NT2/D1 (cell line): ENCODE data around the gene MYMX.
"Not testable (repeated sequence)": the region's sequence is repeated elsewhere in the genome, so short reads cannot be mapped to it uniquely, and the experiment has no call there.

Experiments used
- DNase-seq: peaks from one replicate; pipeline ENCODE4 v3.0.0-alpha.2; 2011; ENCODE audit warnings: low read depth, low spot score
- H3K27me3 ChIP-seq: 2 replicates; pipeline ENCODE4 v1.6.0; 2011; ENCODE audit warnings: mild to moderate bottlenecking; ENCODE audit not compliant: insufficient read length, insufficient read depth
- H3K36me3 ChIP-seq: 2 replicates; pipeline ENCODE4 v1.6.1; 2011; ENCODE audit warnings: mild to moderate bottlenecking, low read length, mixed read lengths; ENCODE audit not compliant: insufficient read depth, insufficient read length
- H3K4me1 ChIP-seq: 2 replicates; pipeline ENCODE4 v1.5.1; 2011; ENCODE audit not compliant: insufficient read depth, insufficient read length
- H3K4me3 ChIP-seq: 2 replicates; pipeline ENCODE4 v1.5.1; 2011; ENCODE audit warnings: low read depth; ENCODE audit not compliant: insufficient read length
- H3K9ac ChIP-seq: 2 replicates; pipeline ENCODE4 v1.6.0; 2011; ENCODE audit warnings: low read depth; ENCODE audit not compliant: insufficient read length
- H3K9me3 ChIP-seq: 2 replicates; pipeline ENCODE4 v1.5.1; 2011; ENCODE audit warnings: mild to moderate bottlenecking, low read length; ENCODE audit not compliant: insufficient read depth
- SUZ12 ChIP-seq: IDR thresholded peaks from 2 replicates; pipeline ENCODE4 v1.6.1; 2011; ENCODE audit not compliant: insufficient read length, insufficient read depth; ENCODE audit errors: extremely low read depth
- YY1 ChIP-seq: IDR thresholded peaks from 2 replicates; pipeline ENCODE4 v1.6.1; 2011; ENCODE audit not compliant: insufficient read length, insufficient read depth
- ZNF274 ChIP-seq: IDR thresholded peaks from 2 replicates; pipeline ENCODE4 v1.6.1; 2011; ENCODE audit warnings: mild to moderate bottlenecking, low read depth, low read length

MYMX gene

GRCh38 chr6:44180886-44181285 is 35.8 kb upstream of the MYMX start:
- H3K9me3 ChIP-seq: no peaks in the 10 kb centered on the region
- no peak overlapping the region for H3K4me3 ChIP-seq
- H3K4me1 ChIP-seq: peaks cover 4% of the 10 kb centered on the region
- TF ChIP-seq SUZ12: no peak
- TF ChIP-seq ZNF274: no peak
- no peaks in the 10 kb centered on the region for H3K36me3 ChIP-seq
- no peak for DNase-seq
- H3K27me3 ChIP-seq: no peaks in the 10 kb centered on the region
- H3K9ac ChIP-seq: no peak overlapping the region

- not testable (repeated sequence) for H3K4me3 ChIP-seq, DNase-seq, H3K9me3 ChIP-seq, H3K36me3 ChIP-seq, H3K27me3 ChIP-seq, H3K9ac ChIP-seq, H3K4me1 ChIP-seq
Observed at GRCh38 chr6:44181784-44182183, 34.9 kb upstream of the MYMX start.

- no peak for DNase-seq
- Histone ChIP-seq H3K27me3 (no peaks in the 10 kb centered on the region), H3K4me1 (no peaks in the 10 kb centered on the region), H3K9ac (no peak overlapping the region), H3K9me3 (no peaks in the 10 kb centered on the region), H3K36me3 (no peaks in the 10 kb centered on the region), H3K4me3 (no peak overlapping the region)
- no peak for TF ChIP-seq SUZ12
- no peak for TF ChIP-seq ZNF274
- TF ChIP-seq YY1: no peak
Observed at GRCh38 chr6:44182911-44183390, 33.8 kb upstream of the MYMX start.

GRCh38 chr6:44183783-44184182 is 32.9 kb upstream of the MYMX start:
- no peak for DNase-seq
- Histone ChIP-seq H3K9ac (no peak overlapping the region), H3K27me3 (no peaks in the 10 kb centered on the region), H3K9me3 (no peaks in the 10 kb centered on the region), H3K4me1 (no peaks in the 10 kb centered on the region), H3K4me3 (no peak overlapping the region), H3K36me3 (no peaks in the 10 kb centered on the region)
- TF ChIP-seq YY1: no peak
- TF ChIP-seq SUZ12: no peak
- no peak for TF ChIP-seq ZNF274

GRCh38 chr6:44185356-44185755 is 31.4 kb upstream of the MYMX start:
- H3K4me3 ChIP-seq, H3K27me3 ChIP-seq, H3K4me1 ChIP-seq, DNase-seq, H3K36me3 ChIP-seq, H3K9me3 ChIP-seq, H3K9ac ChIP-seq: not testable (repeated sequence)

GRCh38 chr6:44185953-44186634 is 30.6 kb upstream of the MYMX start:
- Histone ChIP-seq H3K9ac (no peak overlapping the region), H3K4me3 (no peak overlapping the region), H3K36me3 (no peaks in the 10 kb centered on the region), H3K4me1 (no peaks in the 10 kb centered on the region), H3K9me3 (no peaks in the 10 kb centered on the region), H3K27me3 (no peaks in the 10 kb centered on the region)
- no peak for DNase-seq
- TF ChIP-seq SUZ12 (no peak), ZNF274 (no peak), YY1 (no peak)

- Histone ChIP-seq H3K36me3 (no peaks in the 10 kb centered on the region), H3K9me3 (no peaks in the 10 kb centered on the region), H3K9ac (no peak overlapping the region), H3K27me3 (no peaks in the 10 kb centered on the region), H3K4me3 (no peak overlapping the region), H3K4me1 (no peaks in the 10 kb centered on the region)
- TF ChIP-seq SUZ12 (no peak), YY1 (no peak), ZNF274 (no peak)
- no peak for DNase-seq
Observed at GRCh38 chr6:44186635-44187025, 30.1 kb upstream of the MYMX start.

GRCh38 chr6:44188819-44189218 is 27.9 kb upstream of the MYMX start:
- Histone ChIP-seq H3K27me3 (no peaks in the 10 kb centered on the region), H3K9me3 (no peaks in the 10 kb centered on the region), H3K9ac (no peak overlapping the region), H3K36me3 (no peaks in the 10 kb centered on the region), H3K4me1 (no peaks in the 10 kb centered on the region), H3K4me3 (no peak overlapping the region)
- TF ChIP-seq YY1 (no peak), SUZ12 (no peak), ZNF274 (no peak)
- DNase-seq: no peak
